Right forelimb (tissue), 1 donor: ENCODE data around the gene KMT2E.
"Not testable (repeated sequence)": the region's sequence is repeated elsewhere in the genome, so short reads cannot be mapped to it uniquely, and the experiment has no call there.

ENCODE experiments used
- DNase-seq: peaks from one replicate; pipeline ENCODE4 v3.0.0-alpha.2; 2018

The KMT2E gene, protein sequence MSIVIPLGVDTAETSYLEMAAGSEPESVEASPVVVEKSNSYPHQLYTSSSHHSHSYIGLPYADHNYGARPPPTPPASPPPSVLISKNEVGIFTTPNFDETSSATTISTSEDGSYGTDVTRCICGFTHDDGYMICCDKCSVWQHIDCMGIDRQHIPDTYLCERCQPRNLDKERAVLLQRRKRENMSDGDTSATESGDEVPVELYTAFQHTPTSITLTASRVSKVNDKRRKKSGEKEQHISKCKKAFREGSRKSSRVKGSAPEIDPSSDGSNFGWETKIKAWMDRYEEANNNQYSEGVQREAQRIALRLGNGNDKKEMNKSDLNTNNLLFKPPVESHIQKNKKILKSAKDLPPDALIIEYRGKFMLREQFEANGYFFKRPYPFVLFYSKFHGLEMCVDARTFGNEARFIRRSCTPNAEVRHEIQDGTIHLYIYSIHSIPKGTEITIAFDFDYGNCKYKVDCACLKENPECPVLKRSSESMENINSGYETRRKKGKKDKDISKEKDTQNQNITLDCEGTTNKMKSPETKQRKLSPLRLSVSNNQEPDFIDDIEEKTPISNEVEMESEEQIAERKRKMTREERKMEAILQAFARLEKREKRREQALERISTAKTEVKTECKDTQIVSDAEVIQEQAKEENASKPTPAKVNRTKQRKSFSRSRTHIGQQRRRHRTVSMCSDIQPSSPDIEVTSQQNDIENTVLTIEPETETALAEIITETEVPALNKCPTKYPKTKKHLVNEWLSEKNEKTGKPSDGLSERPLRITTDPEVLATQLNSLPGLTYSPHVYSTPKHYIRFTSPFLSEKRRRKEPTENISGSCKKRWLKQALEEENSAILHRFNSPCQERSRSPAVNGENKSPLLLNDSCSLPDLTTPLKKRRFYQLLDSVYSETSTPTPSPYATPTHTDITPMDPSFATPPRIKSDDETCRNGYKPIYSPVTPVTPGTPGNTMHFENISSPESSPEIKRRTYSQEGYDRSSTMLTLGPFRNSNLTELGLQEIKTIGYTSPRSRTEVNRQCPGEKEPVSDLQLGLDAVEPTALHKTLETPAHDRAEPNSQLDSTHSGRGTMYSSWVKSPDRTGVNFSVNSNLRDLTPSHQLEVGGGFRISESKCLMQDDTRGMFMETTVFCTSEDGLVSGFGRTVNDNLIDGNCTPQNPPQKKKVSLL (N-terminal part only)

DNA sequence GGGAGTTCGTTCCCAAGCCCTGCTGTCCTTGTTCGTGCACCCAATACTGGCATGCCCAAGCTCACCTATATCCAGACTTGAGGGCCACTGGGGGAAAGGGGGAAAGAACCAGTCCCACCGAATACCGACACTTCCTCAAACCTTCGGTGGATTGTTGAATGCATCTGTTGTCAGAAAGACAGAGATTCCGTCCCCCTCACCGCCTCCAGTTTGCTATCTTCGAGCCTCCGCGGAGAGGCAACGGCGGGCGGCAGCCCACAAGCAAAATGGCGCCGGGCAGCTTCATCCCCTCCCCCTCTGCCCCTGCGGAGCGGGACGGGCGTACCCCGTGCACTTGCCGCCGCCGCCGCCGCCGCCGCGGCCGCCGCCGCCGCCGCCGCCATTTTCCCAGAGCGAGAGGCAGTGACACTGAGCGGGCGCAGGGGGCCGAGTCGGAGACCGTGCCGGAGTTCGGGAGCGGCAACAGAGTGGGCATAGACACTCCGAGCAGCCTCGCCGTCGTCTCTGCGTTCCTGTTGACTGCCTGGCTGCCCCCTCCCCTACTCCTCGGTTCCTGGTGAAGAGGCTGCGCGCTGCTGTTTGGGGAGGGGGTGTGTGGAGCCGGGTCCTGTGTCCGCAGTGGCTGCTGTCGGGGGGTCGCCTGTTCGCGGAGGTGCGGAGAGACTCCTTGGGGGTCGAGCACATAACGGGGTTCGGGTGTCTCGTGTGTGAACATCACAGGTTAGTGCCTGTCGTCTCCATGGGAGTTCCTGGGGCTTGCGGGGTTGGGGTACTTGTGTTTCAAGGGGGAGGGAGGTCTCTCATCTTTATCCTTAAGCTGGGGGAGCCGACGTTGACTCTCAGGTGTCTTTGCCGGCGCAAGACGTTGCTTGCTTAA lies at the start of gene KMT2E:
TSS of gene KMT2E (plus strand) at position 390 of the 877 bp plus-strand sequence. CDS start 26,748 bp downstream, outside the sequence.
- peak; percentile 96 for DNase-seq

DNA sequence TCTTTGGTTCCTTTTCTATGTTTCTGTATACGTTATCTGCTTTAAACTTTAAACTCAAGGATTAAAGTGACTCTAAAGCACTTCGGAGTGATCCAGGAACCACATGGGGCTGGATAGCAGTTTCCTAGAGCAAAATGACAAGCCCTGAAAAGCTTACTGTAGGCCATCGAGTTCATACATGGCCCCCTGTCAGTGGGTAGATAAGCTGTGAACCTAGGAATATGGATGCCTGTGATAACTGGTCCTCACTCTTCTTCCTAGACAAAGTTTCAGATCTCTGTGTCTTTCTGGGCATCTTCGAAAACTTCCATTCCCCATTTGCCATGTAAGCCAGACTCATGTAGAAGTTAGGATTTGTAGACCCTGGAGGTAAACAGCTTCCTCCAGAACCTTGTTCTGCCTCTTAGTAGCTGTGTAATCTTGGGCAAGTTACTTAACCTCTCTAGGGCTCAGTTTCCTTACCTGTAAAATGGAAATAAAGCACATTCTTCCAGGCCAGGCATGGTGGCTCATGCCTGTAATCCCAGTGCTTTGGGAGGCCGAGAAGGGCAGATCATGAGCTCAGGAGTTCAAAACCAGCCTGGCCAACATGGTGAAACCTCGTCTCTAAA lies 49.3 kb upstream of the KMT2E start:
- DNase-seq: no peak

DNA sequence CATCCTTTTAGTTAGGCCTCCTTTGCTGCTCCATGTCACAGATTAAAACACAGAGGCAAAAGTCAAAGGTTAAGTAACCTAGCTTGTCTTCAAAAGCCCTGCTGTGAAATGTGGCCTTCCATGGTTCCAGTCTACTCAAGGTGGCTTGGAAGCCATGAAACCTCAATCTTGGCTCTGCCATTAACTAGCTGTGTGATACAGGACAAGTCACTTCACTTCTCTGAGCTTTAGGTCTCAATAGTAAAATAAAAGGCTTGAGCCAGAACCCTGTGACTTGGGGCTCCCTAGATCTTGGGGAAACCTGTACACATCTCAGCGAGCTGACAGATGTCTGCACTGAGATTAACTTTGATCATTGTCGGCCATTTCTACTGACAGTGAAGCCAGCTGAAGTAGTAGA lies 48.0 kb upstream of the KMT2E start:
- no peak for DNase-seq

DNA sequence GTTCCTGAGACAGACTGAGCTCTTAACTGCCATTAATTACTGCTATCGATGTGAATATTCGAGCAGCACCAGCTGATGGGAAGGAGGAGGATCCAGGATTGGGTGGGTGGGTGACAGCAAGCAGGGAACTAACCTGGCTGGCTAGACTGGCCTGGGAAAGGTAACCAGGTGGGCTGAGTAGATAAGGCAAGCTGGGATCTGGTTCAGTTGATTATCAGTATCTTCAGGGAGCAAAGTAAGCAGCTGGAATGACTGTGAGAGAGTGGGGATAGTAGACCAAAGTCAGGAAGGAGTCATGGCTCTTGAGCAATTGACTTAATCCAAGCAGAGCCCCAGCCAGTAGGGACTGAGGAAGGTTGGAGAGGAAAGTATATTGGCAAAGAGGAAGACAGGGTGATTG lies 46.9 kb upstream of the KMT2E start:
- DNase-seq: no peak

DNA sequence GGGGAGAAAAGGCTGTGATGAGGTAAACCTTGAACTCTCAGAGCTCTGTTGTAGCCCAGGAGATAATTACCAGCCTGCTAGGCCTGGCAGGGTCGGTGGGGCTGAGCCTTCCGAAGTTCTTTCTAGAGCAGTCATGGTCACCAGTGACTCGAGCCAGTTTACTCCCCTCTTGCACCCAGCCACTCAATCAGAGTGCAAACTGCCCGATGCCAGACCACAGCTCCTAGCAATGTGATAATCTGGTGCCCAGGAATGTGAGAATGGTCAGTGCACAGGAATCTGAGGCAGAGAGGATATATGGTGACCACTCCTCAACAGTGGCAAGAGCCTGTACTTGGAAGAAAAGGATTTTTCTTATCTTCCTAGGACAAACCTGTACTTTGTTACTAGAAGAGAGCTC lies 46.4 kb upstream of the KMT2E start:
- no peak for DNase-seq

DNA sequence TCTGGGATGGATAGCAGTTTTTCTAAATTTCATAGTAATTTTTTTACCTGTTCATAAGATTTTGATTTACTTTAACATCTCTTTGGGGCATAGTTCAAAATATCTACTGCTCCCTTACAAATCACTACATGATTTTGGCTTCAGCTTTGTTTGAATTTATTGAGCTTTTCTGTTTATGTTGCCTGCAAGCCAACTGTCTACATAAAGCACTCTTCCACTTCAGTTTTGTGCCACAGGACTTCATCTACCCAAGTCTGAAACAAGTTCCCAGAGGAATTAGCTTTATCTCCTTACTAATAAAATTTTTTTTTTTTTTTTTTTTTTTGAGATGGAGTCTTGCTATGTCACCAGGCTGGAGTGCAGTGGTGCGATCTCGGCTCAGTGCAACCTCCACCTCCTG lies 45.4 kb upstream of the KMT2E start:
- no peak for DNase-seq

DNA sequence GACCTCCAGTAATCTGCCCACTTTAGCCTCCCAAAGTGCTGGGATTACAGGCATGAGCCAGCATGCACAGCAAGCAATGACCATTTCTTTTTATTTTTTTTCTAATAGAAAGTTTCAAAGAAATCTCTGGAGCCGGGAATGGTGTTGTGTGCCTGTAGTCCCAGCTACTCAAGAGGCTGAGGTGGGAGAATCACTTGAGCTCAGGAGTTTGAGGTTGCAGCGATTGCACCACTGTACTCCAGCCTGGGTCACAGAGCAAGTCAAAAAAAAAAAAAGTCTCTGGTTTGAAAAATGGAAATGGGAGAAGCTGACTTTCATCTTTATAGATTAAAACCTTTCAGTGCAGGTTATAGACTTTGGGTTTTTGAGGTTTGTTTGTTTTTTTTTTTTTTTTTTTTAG lies 44.8 kb upstream of the KMT2E start:
- no peak for DNase-seq

DNA sequence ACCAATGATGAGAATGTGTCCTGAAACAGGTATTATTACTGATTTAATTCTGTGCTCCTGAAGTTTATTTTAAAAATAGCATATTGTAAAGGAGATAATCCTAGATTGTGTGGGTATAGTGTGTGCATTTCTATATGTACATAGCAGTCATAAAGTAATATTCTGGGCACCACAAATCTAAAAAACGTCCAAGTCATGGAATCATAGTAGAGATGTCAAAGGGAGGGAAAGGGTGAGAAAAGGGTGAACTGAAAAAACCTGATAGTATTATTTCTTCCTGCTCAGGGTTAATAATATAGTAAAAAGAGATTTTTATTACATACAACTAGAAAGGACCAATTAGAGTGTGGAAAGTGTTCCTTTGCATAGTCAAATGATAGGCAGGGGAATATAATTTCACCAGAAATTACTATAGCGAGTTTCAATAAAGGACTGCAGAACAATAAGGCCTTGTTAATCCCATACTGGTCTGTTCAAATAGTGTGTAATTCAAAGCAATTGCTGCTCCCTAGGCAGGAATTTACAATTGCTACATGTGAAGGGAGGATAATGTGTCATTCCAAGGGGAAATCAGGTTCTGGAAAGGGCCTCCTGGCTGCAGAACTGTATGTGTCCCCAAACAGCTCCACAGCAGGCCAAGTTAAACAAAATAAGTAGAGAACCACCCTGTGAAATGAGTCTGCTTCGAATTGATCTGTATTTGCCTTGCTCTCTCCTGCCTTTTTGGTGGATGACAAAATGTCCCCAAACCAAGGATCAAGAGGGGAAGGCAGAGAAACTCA lies 42.5 kb upstream of the KMT2E start:
- DNase-seq: no peak

DNA sequence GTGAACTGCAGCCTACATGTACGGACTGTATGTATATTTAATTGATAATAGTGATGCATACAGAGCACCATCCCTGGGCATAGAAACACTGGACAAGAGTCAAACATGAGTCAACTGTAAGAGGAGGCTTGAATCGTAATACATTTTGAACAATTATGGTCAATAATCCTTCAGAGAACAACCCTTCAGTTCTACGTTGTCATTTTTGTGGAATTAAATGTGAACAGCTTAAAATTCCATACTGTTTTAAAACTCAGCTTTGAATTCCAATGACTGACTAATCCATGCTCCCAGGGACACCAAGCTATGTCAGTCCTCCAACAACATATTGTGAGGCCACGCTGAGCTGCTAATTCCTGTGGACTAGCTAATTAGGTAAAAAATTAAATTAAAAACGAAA lies 41.5 kb upstream of the KMT2E start:
- DNase-seq: no peak

DNA sequence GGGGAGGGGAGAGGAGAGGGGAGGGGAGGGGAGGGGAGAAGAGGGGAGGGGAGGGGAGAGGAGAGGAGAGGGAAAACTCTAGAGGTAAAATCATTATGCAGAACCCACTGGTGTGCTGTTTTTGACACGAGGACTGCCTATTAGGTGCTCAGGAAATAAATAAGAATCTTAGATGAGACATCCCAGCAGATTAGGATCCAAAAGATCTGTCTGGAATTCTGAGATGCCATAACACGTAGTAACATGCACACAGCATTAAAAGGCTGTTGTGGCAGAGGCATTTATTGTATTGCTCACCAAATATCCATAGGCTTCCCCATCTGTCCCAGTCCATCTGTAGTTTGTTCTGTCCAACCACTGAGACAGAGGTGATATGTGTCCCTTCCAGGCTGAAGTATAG lies 40.8 kb upstream of the KMT2E start:
- no peak for DNase-seq

DNA sequence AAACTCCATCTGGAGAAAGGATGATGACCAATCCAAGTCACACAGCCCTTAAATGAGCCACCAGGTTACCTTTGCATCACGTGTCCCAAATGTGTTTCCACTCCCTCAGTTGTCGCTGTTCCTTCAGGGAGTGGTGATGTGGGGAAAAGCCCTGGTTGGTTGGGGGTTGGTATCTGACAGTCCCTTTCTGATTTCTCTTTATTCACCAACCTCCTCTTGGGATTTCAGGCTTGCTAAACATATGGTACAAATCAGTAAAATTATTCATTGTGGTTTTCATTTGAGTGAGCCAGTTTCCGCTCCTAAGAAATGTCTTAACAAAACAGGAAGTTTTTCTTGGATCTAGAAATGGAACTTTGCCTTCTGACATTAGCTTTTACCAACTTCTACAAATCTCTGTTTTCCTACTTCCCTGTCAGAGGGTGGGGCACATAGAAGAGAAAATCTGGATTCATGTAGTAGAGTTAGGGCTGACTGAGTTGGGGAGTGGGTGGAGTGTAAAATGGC lies 40.0 kb upstream of the KMT2E start:
- no peak for DNase-seq

DNA sequence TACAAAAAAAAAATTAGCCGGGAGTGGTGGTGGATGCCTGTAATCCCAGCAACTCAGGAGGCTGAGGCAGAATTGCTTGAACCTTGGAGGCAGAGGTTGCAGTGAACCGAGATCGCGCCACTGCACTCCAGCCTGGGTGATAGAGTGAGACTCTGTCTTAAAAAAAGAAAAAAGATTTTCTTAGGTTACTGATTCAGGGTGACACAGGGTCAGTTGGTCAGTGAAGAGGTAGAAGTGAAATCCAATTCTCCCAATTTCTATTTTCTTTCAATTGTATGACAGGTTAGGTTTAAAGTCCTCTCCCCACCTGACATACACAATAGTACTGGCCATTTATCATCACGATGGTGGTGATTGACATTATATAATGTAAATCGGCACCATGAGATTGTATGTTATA lies 38.5 kb upstream of the KMT2E start:
- DNase-seq: not testable (repeated sequence)

DNA sequence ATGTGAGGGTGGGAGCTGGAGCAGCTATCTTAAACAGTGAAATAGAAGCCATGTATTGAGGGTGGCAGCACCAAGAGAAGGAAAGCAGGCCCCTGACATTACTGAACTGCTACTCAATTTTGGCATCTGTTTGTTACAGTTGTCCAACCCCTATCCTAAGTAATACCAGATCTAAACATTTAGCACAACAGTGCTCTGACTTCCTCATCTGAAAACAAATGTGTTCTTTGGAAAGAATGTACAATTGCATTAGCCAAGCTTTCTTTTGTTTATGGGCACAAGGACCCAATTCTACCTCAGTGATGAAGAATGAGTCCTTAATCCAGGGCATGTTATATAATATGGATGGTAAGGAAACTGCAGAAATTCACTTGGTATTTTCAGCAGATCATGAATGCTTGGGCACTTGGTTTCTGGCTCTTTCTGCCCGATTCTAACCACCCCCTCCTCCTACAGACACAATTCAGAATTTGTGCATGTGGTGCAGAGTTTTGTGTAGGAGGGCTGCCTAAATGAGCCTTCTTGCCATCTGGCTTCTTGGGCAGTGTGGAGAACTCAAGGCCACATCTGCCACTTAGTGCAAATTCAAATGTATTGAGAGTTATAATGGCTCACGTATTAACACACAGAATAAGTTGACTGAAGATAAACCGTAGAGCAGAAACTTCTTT lies 36.9 kb upstream of the KMT2E start:
- DNase-seq: no peak

DNA sequence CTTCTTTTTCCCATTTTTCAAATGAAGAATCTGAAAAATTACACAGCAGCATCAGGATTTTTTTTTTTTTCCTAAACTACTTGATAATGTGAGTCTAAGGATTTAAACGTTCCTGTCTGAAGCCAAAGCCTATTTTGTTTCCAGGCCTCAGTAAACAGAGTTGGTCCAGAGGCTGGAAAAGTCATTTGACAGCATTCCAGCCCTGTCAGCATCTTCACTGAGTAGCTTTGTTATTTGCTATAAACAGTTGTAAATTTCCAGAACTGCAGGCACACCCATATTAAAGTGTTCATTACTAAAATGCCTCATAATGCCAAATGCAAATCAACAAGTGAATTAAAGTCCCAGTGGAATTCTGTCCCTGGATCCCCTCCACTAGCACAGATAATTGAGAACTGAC lies 35.5 kb upstream of the KMT2E start:
- DNase-seq: no peak

DNA sequence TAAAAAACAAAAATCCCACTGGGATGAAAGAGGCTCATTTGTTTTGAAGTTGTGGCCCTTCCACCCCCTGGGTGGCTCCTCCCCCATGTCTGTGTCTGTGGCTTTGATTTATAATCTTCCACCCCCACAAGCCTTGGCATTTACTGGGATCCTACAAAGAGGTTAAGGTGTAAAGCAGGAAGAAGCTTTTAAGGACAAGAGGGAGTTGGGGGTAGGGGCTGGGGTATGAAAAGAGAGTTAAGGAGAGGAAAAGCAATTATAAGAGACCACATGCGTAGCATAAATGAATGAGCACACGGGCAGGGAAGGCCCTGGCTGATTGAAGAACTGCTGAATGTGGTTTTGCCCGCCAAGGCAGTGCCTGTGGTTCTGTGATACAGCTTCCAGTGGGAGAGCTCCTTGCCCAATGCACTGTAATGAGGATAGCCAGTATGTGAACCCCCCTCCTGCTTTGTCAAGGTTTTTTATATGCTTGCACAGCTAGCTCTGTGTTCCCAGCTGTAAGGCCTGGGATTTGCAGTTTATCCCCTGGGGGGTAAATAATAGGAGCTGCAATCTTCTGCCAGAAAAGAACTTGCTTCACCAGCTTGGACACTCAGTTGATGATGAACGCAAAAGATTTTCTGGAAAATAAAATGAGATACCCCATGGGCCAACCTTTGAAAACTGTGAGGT lies 34.7 kb upstream of the KMT2E start:
- DNase-seq: no peak

DNA sequence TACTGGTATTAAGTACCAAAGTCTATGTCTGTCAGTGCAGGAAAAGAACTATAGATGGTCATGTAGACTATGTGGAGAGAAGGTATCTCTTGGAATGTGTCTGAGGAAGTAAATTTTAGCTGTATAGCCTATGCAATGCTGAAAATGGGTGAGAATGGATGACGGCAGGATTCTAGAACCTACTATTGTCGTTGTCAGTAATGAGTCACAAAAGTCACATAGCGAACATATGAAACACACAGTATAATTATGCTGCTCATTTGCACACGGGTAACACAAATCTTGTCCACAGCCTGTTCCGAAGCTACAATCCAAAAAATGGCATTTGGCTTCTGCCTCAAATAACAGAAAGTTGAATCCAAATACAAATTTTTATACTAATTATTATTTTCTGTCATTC lies 33.6 kb upstream of the KMT2E start:
- no peak for DNase-seq

DNA sequence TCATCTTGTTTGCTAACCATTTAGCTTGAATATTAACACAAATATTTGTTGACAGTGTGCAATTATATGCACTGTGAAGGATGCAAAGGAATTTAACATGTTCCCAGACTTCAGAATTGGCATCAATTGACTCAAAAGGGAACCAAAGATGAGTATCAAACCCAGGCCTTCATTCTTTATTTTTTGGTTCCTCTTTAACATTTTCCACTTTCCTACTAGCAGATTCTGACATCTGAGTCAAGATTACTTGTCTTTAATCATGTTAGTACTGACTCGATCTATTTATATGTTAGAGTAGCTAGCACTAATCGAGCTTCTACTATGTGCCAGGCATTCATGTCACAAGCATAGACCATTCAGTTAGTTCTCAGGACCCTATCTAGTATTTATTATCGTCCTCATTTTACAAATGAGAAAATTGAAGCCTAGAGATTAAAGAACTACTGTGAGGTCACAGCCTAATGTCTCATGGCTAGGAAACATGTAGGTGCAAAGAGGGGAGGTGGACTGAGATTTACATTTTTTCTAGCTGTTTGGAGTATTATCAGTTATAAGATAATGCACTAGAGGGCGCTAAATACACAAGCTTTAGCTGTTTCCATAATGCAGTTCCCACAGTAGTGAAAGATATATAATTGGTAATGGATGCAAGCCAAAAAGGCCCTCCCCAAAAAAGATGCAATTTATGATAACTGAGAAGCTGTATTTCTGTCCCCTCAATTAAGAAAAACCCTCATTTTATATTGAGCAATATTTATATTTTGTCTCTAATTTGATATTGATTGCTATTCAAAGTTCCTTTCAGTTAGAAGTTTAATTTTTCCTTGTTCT lies 32.9 kb upstream of the KMT2E start:
- DNase-seq: no peak

DNA sequence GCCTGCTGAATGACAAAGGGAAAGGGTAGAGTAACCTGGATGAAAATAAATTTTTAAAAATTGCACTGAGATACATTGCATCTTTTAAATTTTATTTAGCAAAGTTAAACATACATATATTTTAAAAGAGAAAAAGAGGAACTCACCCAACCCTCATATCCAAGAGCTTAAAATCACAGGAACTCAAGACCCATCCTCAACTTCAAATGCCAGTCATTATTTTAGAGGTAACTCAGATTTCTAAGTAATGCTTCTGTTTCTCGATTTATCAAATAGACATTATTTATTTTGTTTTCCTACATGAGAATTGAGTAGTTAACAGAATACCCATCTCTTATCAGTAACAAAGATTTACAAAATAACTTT lies 32.4 kb upstream of the KMT2E start:
- DNase-seq: no peak
